Measurements from ENCODE around the gene LRP2.
"Not testable (repeated sequence)": the region's sequence is repeated elsewhere in the genome, so short reads cannot be mapped to it uniquely, and the experiment has no call there.

Gene LRP2

GRCh38 chr2:169178364-169178763 lies 184.0 kb downstream of the LRP2 start:
- DNase-seq (ENCODE audit: low read depth, low spot score): no peak

DNA sequence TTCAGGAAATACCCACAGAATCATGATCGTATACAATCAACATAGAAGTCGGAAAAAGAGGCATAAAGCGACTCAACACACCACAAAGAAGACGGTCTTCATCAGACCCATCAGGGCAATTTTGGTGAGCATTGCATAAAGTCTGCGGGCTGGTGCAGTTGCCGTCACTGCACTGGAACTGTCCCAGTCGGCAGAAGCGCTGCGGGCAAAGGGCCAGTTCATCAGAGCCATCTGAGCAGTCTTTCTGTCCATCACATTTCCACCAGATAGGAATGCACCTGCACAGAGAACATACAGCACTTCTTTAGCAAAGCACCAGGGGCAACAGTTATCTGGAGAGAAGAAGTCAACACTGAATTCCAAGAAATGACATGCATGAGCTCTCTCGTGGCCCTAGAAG lies 187.2 kb downstream of the LRP2 start:
- DNase-seq (ENCODE audit: low read depth, low spot score): no peak

DNA sequence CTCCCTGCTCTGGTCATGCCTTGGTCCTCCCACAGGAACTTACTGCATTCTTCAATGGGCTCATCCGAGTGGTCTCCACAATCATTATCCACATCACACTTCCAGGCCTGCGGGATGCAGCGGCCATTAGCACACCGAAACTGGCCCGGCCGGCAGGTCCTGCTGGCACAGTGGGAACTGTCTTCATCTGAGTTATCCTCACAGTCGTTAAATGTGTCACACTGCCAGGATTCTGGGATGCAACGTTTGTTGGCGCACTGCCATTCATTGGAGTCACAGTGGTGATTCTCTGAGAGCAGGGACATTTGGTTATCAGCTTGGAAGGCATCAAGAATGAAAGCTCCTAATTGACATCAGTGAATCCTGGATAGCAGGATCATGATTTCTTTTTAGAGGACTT lies 188.5 kb downstream of the LRP2 start:
- DNase-seq (ENCODE audit: low read depth, low spot score): no peak

DNA sequence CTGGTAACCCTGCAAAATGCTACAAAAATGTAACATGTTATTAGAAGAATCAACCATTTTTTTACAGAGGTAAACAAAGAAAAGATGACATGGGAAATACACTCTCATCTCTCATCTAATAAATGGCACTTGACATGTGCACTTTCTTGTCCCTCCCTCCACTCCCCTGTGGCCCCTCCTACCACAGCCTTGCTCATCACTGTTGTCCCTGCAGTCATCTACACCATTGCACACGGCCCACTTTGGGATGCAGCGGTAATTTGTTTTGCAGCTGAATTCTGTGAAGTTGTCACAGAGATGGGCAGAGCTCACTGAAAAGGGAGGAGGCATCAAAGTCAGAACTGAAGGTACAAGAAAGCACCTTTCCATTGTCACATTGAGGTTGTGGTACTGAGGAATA lies 189.4 kb downstream of the LRP2 start:
- DNase-seq (ENCODE audit: low read depth, low spot score): no peak

DNA sequence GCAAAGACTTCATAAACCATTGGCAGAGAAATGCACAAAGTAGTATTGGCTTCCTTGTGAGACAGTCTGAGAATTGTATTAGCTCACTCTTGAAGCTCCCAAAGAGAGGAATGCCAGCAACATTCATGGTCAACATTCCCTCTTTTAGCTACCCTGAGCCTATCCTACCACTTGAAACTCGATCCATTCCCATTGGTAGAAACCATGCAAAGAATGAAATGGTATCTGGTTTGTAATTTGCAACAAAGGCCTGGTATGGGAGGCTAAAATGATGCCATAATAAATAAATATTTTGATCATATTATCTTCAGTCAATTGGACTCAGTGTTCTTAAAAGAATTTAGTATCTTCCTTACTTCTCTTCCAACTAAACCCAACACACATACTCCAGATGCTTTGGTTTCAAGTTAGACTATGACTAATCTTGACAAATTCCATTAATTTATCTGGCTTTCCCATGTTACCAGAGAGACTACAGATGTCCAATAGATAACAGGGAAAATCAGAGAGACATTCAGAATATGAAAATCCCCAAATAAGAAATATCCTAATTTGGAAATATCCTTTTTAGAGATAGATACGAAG lies 190.1 kb downstream of the LRP2 start:
- no peak for DNase-seq (ENCODE audit: low read depth, low spot score)

DNA sequence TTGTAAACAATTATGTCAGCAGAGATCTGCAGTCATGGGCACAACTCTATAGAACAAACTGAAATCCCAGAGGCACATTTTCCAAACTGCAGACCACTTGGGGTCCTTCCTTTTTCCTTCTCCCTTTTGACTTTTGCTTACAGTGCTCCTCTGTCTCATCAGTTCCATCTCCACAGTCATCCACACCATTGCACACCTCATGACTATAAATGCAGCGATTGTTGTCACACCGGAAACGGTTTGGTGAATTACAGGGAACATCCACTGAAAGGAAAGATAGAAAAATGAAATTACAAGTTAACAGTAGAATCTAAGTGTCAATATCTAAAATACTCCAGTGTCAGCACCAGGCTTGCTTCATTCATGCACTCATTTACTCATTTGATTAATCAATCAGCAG lies 196.5 kb downstream of the LRP2 start:
- DNase-seq (ENCODE audit: low read depth, low spot score): no peak

GRCh38 chr2:169164311-169164710 lies 198.0 kb downstream of the LRP2 start:
- DNase-seq (ENCODE audit: low read depth, low spot score): no peak

DNA sequence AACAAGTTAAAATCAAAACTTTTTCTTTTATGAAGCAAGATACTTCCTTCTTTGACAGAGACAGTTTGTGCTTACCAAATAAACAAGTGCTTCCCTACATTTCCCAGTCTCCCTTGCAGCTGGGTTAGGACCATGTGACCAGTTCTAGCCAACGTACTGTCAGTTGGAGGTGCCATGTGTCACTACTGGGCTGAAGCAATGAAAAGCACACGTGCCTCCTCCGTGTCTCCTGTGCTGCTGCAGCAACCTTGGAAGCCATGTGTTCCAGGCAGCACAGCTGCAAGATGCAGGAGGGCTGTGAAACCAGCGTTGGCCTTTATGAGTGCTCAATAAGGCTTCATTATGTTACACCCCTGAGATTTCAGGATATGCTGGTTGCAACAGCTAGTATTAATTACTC lies 199.7 kb downstream of the LRP2 start:
- no peak for DNase-seq (ENCODE audit: low read depth, low spot score)

DNA sequence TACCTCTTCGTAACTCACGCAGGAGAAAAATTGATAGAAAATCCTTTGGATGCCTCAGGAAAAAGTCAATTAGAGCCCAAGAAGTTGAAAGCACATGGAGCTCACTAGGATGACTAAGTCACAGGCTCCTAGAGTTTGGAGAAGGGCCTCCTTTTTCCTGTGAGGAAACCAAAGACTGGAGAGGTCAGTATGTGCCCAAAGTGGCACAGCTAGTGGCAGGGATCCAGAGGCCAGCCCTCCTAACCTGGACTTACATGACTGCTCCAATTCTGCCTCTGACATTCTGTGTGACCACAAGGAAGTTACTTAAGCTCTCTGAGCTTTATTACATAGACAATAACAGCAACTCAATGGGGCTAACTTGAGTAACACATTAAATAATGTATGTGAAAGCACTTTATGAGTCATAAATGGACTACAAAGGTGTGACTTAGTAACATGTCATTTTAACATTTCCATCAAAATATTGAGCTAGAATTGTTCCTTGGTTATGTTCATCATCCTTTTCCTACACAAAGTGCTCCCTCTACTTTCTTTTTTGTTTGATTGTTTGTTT lies 201.3 kb downstream of the LRP2 start:
- no peak for DNase-seq (ENCODE audit: low read depth, low spot score)

GRCh38 chr2:169159686-169160085 lies 202.6 kb downstream of the LRP2 start:
- DNase-seq (ENCODE audit: low read depth, low spot score): no peak

DNA sequence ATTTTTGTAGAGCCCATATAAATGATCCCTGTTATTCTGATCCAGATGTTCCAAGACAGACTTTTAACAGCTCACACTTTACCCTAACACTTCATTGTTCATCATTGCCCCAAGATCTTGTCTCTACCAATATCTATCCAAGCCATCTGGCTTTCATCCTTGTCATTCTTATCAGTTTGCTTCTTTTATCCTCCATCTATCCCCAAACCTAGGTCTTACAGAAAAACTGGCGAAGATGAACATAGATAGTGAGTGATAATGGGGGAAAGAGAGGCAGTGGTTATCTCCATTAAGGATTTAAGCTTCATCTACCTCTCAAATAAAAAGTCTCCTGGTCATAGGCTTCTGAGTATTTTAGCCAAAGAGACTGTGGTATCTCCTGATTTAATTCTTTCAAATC lies 203.5 kb downstream of the LRP2 start:
- DNase-seq (ENCODE audit: low read depth, low spot score): no peak

- DNase-seq (ENCODE audit: low read depth, low spot score): no peak
Measured at GRCh38 chr2:169146220-169146619, 216.1 kb downstream of the LRP2 start.

DNA sequence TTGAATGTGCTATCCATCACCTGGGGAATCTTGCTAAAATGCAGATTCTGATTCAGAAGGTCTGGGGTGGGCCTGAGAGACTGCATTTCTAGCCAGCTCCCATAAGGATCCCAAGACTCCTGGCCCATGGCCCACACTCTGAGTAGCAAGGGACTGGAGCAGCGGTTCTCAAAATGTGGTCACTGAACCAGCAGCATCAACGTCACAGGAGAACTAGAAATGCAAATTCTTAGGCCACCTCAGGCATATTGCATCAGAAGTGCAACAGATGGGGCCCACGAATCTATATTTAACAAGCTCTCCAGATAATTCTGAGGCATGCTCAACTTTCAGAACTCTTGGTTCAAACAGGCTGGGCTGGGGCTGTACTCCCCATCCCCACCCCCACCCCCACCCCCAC lies 218.3 kb downstream of the LRP2 start:
- no peak for DNase-seq (ENCODE audit: low read depth, low spot score)

DNA sequence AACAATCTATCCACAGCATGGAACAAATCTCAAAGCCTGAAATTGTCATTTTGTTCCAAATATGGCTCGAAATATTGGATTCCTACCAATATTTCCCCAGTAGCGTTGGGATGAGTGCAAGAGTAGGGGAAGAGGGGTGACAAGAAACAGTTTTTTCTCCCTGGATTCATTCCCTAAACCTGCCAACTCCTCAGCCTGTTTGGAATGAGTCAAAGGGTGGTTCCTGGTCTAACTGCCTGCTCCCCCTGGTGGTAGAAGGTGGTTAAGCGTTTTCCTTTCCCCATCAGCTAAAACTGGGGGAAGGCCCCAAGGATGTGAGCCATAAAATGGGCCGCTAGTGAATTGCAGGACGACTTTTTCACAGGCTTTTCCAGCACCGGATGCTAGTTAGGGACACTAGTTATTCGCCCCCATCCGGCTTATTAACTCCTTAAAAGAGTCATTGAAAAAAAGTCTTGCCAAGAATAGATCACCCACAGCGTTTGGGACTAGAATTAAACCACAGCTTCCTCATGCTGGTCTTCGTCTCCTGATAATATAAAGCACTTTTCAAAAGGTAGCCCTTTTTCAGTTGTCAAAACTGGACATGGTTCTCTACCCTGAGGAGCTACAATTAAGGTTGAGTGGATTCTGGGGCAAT lies 220.5 kb downstream of the LRP2 start:
- peak; percentile 15 for DNase-seq (ENCODE audit: low read depth, low spot score)

DNA sequence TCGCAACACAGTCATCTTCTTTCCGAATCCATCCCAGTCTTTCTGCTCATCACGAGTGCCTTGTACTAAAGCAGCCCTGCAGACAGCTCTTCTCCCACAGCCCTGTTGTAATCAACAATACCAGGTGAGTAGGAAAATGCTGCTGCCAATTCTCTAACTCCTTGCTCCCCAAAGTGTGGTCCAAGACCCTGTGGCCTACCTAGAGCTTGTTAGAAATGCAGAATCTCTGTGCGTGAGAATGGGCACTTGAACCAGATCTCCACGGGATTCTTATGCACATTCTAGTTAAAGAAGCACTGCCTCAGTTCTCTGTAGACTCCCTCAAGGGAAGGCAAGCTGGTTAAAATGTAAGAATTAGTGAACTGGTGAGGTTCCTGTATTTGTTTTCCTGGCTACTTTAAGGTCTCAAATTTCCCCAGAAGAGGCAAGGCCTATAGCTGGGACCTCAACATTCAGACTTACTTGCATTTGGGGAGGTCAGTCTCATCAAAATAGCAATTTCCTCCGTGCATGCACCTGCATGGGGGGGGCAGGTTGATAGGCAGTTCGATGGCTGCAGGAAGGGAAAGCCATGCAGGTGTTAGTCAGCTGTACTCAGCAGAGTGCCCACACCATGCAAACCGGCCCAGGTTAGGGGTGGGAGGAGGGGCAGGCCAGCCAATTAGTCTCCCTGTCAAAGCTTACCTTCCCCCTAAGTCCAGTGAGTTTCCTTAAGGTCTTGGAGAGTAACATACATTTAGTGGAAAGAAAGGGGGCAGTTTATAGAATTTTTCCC lies 222.2 kb downstream of the LRP2 start:
- DNase-seq (ENCODE audit: low read depth, low spot score): no peak

DNA sequence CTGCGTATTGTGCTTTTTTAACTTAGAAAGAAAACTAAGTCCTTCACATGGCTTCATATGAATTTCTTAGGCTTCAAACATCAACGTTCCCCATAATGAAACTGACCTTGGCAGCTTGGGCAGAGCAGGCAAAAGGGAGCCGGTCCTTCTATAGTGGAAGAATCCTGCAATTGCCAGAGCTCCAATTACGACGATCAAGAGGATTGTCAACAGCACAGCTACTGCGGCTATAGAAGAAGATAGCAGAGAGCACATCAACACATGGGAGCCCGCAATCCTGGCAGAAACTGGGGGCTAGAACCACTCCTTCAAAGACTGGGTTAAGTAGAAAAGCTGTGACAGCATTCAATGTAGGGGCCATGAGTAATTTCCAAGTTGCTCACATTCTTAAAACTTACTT lies 223.2 kb downstream of the LRP2 start:
- no peak for DNase-seq (ENCODE audit: low read depth, low spot score)

- DNase-seq (ENCODE audit: low read depth, low spot score): no peak
Measured at GRCh38 chr2:169137924-169138323, 224.4 kb downstream of the LRP2 start.

DNA sequence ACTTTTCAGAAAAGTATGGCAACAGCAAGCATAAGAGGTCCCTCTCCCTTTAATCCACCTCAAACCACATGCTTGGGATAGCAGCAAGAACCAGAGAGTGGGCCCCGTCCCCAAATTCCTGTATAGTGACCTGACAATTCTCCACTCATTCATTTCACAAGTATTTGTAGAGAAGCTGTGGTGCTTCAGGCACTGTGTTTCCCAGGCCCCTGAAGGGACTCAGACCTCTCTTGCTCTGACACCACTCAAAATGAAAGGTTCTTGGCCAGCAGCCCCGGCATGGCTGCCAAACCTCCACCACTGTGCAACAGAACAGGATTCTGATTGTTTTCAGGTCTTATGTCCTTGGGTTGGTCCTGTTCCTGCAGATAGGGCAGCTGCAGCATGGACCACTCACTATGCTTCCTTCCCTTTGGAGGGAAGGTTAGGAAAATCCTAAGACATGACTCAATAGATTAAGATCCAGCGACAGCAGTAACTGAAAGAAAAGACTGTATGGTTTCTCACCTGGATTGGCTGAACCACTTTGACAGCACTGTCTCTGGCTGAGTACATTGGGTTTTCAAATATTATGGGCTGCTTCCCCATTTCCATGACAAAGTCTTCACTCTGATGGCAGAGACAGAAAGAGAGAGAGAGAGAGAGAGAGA lies 225.3 kb downstream of the LRP2 start:
- no peak for DNase-seq (ENCODE audit: low read depth, low spot score)

DNA sequence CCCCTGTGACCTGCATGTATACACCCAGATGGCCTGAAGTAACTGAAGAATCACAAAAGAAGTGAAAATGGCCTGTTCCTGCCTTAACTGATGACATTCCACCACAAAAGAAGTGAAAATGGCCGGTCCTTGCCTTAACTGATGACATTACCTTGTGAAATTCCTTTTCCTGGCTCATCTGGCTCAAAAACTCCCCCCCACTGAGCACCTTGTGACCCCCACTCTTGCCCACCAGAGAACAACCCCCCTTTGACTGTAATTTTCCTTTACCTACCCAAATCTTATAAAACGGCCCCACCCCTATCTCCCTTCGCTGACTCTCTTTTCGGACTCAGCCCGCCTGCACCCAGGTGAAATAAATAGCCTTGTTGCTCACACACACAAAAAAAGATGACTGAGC lies 225.9 kb downstream of the LRP2 start:
- not testable (repeated sequence) for DNase-seq (ENCODE audit: low read depth, low spot score)

DNA sequence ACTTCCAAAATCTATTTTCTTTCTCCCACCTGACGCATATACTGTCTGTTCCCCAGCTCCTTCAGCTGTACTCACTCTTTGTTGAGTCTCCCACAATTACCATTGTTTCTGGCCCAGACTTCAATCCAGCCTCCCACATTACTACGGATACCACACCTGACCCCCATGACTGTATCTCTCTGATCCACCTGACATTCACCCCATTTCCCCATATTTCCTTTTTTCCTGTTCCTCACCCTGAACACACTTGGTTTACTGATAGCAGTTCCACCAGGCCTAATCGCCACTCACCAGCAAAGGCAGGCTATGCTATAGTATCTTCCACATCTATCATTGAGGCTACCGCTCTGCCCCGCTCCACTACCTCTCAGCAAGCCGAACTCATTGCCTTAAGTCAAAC lies 228.1 kb downstream of the LRP2 start:
- not testable (repeated sequence) for DNase-seq (ENCODE audit: low read depth, low spot score)

DNA sequence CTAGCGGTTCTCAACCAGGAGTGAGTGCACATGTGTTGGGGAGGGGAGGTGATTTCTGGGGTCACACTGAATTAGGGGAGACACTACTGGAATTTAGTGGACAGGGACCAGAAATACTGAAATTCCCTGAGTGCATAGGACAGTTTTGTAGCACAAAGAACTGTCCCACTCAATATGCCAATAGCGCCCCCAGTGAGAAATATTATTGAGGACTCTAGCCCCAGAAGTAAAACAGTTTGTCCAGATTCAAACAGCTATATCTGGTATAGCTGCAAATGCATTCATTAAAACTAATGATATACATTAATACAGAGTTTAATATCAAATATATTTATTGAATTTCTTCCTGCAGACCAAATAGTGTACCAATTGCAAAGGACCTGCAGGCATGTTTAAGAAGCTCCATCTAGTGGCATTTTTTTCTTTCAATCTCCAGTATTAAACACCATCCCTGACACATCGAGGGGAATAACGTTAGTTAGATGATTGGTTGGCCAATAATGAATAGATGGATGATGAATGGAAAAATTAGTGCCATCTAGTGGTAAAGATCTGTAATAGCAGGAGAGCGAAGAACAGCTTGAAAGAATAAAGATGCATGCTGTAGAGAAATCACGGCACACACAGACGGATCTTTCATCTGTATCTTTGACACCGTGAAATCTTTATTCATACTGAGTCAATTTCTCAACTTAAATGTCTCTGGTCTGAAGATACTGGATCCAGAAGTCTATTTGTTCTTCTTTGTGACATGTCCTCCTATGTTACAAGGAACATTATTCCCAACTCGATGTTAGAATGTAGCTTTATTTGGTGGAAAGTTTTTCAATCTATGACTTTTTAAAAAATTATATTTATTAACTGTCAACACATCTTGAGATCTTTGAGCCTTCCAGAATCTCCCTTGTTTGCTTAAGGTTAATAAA lies 230.5 kb downstream of the LRP2 start:
- DNase-seq (ENCODE audit: low read depth, low spot score): no peak

Measured in smooth muscle cell of the brain vasculature (primary cell).